H9 (cell line): ENCODE measurements around the gene SMIM13. TPM values are rescaled to one million over a fixed set of nuclear protein-coding genes. Genes with fewer than 3 reads are reported as not detected.

Source experiments
- DNase-seq: peaks from one replicate; pipeline ENCODE4 v3.0.0-alpha.2; 2017
- H2AFZ ChIP-seq: one replicate; pipeline ENCODE4 v1.6.1; 2013; ENCODE audit warnings: mild to moderate bottlenecking, low read length, control low read depth, moderate library complexity
- H2AK5ac ChIP-seq: 2 replicates; pipeline ENCODE4 v1.6.1; 2013; ENCODE audit warnings: low read length, control low read depth, mixed read lengths; ENCODE audit not compliant: insufficient read length
- H2BK120ac ChIP-seq: one replicate; pipeline ENCODE4 v1.6.1; 2013; ENCODE audit warnings: low read depth, mild to moderate bottlenecking, low read length, control low read depth, inconsistent platforms; ENCODE audit not compliant: poor library complexity, severe bottlenecking
- H2BK12ac ChIP-seq: 2 replicates; pipeline ENCODE4 v1.6.1; 2013; ENCODE audit warnings: low read length, control low read depth, mixed read lengths, low read depth; ENCODE audit not compliant: insufficient read length
- H2BK15ac ChIP-seq: 2 replicates; pipeline ENCODE4 v1.6.1; 2013; ENCODE audit warnings: low read depth, low read length, control low read depth
- H2BK20ac ChIP-seq: one replicate; pipeline ENCODE4 v1.6.1; 2013; ENCODE audit warnings: low read depth, mild to moderate bottlenecking, low read length, control low read depth, inconsistent platforms; ENCODE audit not compliant: poor library complexity, severe bottlenecking
- H2BK5ac ChIP-seq: 2 replicates; pipeline ENCODE4 v1.6.1; 2013; ENCODE audit warnings: low read length, control low read depth, mixed read lengths; ENCODE audit not compliant: insufficient read length
- H3K14ac ChIP-seq: 2 replicates; pipeline ENCODE4 v1.6.1; 2013; ENCODE audit warnings: low read length, control low read depth; ENCODE audit not compliant: insufficient read depth
- H3K18ac ChIP-seq: 2 replicates; pipeline ENCODE4 v1.6.1; 2013; ENCODE audit warnings: low read depth, mild to moderate bottlenecking, mixed read lengths, low read length, control low read depth; ENCODE audit not compliant: insufficient read length
- H3K23ac ChIP-seq: 2 replicates; pipeline ENCODE4 v1.6.1; 2013; ENCODE audit warnings: low read length, control low read depth, mixed read lengths, low read depth; ENCODE audit not compliant: insufficient read length
- H3K23me2 ChIP-seq: 2 replicates; pipeline ENCODE4 v1.6.1; 2013; ENCODE audit warnings: low read depth, mild to moderate bottlenecking, mixed read lengths, low read length, control low read depth; ENCODE audit not compliant: insufficient read length, poor library complexity, severe bottlenecking
- H3K27ac ChIP-seq: 2 replicates; pipeline ENCODE4 v1.5.1; 2013; ENCODE audit warnings: low read length, control low read depth, mixed read lengths, low read depth; ENCODE audit not compliant: insufficient read length
- H3K27me3 ChIP-seq: 2 replicates; pipeline ENCODE4 v1.6.1; 2013; ENCODE audit warnings: low read length, control low read depth, inconsistent platforms; ENCODE audit not compliant: insufficient read depth
- H3K4ac ChIP-seq: 2 replicates; pipeline ENCODE4 v1.6.1; 2013; ENCODE audit warnings: low read depth, mild to moderate bottlenecking, control low read depth, inconsistent platforms, low read length, moderate library complexity
- H3K4me1 ChIP-seq: 2 replicates; pipeline ENCODE4 v1.6.1; 2013; ENCODE audit warnings: low read length, control low read depth, inconsistent platforms; ENCODE audit not compliant: insufficient read depth
- H3K4me2 ChIP-seq: 2 replicates; pipeline ENCODE4 v1.6.1; 2013; ENCODE audit warnings: low read length, control low read depth, mixed read lengths; ENCODE audit not compliant: insufficient read length, insufficient read depth
- H3K56ac ChIP-seq: 2 replicates; pipeline ENCODE4 v1.6.1; 2013; ENCODE audit warnings: low read depth, mild to moderate bottlenecking, mixed read lengths, low read length, control low read depth; ENCODE audit not compliant: insufficient read length
- H3K79me1 ChIP-seq: 2 replicates; pipeline ENCODE4 v1.6.1; 2013; ENCODE audit warnings: low read depth, mild to moderate bottlenecking, moderate library complexity, low read length, control low read depth, inconsistent platforms; ENCODE audit not compliant: insufficient read depth, poor library complexity, severe bottlenecking
- H3K79me2 ChIP-seq: 2 replicates; pipeline ENCODE4 v1.6.1; 2013; ENCODE audit warnings: low read length, control low read depth, inconsistent platforms; ENCODE audit not compliant: insufficient read depth
- H3K9ac ChIP-seq: 2 replicates; pipeline ENCODE4 v1.6.1; 2013; ENCODE audit warnings: low read length, control low read depth, mixed read lengths; ENCODE audit not compliant: insufficient read length; ENCODE audit errors: extremely low read depth
- H3K9me3 ChIP-seq: one replicate; pipeline ENCODE4 v1.6.1; 2013; ENCODE audit warnings: low read depth, low read length, inconsistent platforms; ENCODE audit not compliant: control insufficient read depth
- H3T11ph ChIP-seq: one replicate; pipeline ENCODE4 v1.6.1; 2013; ENCODE audit warnings: mild to moderate bottlenecking, low read length, control low read depth, inconsistent platforms
- H4K20me1 ChIP-seq: one replicate; pipeline ENCODE4 v1.6.1; 2013; ENCODE audit not compliant: control insufficient read depth, insufficient read length, insufficient read depth
- H4K5ac ChIP-seq: 2 replicates; pipeline ENCODE4 v1.6.1; 2013; ENCODE audit warnings: low read depth, mild to moderate bottlenecking, mixed read lengths, low read length, control low read depth; ENCODE audit not compliant: insufficient read length
- H4K8ac ChIP-seq: replicated peaks from 2 replicates; pipeline ENCODE4 v1.6.1; 2013; ENCODE audit warnings: low read length, control low read depth, mixed read lengths, low read depth; ENCODE audit not compliant: insufficient read length
- H4K91ac ChIP-seq: 2 replicates; pipeline ENCODE4 v1.6.1; 2013; ENCODE audit warnings: low read depth, mild to moderate bottlenecking, moderate library complexity, mixed read lengths, low read length, control low read depth; ENCODE audit not compliant: insufficient read length
- H3K27ac Mint-ChIP-seq, 3 experiments: 2 replicates in 2 of 3; 3 replicates in 1 of 3; pipeline ENCODE4 v1.8.0; 2020 to 2021; ENCODE audit warnings: mixed read lengths in 3 of 3, mild to moderate bottlenecking in 1 of 3, moderate library complexity in 1 of 3
- H3K27me3 Mint-ChIP-seq: 2 replicates; pipeline ENCODE4 v1.8.0; 2021; ENCODE audit warnings: low read depth, mild to moderate bottlenecking, moderate library complexity, mixed read lengths
- H3K36me3 Mint-ChIP-seq, 3 experiments: 2 replicates in 2 of 3; 3 replicates in 1 of 3; pipeline ENCODE4 v1.8.0; 2020 to 2021; ENCODE audit warnings: low read depth in 3 of 3, mixed read lengths in 3 of 3; ENCODE audit not compliant: insufficient read depth in 1 of 3
- H3K4me1 Mint-ChIP-seq, 2 experiments: 2 replicates each; pipeline ENCODE4 v1.8.0; 2020; ENCODE audit warnings: mixed read lengths in 2 of 2
- H3K4me3 Mint-ChIP-seq, 2 experiments: 2 replicates in 1 of 2; 3 replicates in 1 of 2; pipeline ENCODE4 v1.8.0; 2020 to 2021; ENCODE audit warnings: mild to moderate bottlenecking in 2 of 2, mixed read lengths in 2 of 2, moderate library complexity in 1 of 2
- H3K9me3 Mint-ChIP-seq, 2 experiments: 2 replicates in 1 of 2; 3 replicates in 1 of 2; pipeline ENCODE4 v1.8.0; 2020; ENCODE audit warnings: mild to moderate bottlenecking in 2 of 2, mixed read lengths in 2 of 2, moderate library complexity in 1 of 2
- WGBS: extraction: QIAGEN DNeasy Blood & Tissue Kit; methylation state at CpG from one replicate; pipeline ENCODE4 v1.1.7; 2013; ENCODE audit warnings: missing lambda C conversion rate, low lambda C conversion rate, mixed read lengths; ENCODE audit not compliant: insufficient read length; ENCODE audit errors: extremely low coverage; 5-methylcytosine and 5-hydroxymethylcytosine counted together
- total RNA-seq: library from RNA; stranded (reverse); gene quantifications from 2 replicates; pipeline ENCODE4 v1.2.1, GENCODE V29; 2021
- TF ChIP-seq, protein P1 (sequence below): fragments of 200-600 bp; sonication (generic); conservative IDR thresholded peaks from 3 replicates; pipeline ENCODE4 v1.8.0; 2021; ENCODE audit warnings: antibody characterized with exemption, mild to moderate bottlenecking

SMIM13 gene
- total RNA-seq, 1 experiment from 2014 or later = 10.6 TPM

DNA sequence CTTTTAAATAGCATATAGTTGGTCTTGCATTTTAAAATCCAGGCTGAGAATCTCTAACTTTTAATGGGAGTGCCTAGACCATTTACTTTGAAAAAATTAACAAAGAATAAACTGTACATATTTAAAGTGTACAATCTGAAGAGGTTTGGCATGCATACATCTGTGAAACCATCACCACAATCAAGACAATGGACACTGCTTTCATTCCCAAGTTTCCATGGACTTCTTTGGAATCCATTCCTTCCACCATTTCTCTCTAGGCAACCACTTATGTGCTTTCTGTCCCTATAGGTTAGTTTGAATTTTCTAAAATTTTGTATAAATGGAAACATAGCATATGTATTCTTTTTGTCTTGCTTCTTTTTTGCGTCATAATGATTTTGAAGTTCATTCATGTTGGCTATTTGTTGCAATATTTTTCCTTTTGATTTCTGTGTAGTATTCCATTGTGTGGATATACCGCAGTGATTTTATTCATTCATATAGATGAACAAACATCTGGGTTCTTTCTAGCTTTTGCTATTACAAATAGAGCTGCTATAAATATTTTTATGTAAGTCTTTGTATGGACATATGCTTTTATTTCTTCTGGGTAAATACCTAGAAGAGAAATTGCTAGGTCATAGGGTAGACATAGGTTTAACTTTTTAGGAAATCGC is 88.0 kb downstream of the SMIM13 start:
- Mint-ChIP-seq H3K27me3 (no peaks in the 10 kb centered on the region), H3K4me3 (no peak overlapping the region), H3K4me1 (peaks cover 21 to 22% of the 10 kb centered on the region in 2 experiments), H3K9me3 (peaks cover 15 to 17% of the 10 kb centered on the region in 2 experiments; a peak in 4 of 5 replicates), H3K36me3 (peaks cover 19 to 26% (median 26%) of the 10 kb centered on the region in 3 experiments), H3K27ac (no peak overlapping the region)
- Histone ChIP-seq H4K91ac (no peak overlapping the region), H3K4me1 (no peaks in the 10 kb centered on the region; the same call in 1 of the 2 replicates), H2AFZ (no peak overlapping the region), H4K8ac (no peak overlapping the region), H2BK5ac (no peak overlapping the region), H4K20me1 (no peaks in the 10 kb centered on the region), H3K4me2 (no peak overlapping the region), H2BK20ac (no peak overlapping the region), H3T11ph (no peak overlapping the region), H3K23me2 (no peaks in the 10 kb centered on the region), H3K9me3 (peaks cover 3% of the 10 kb centered on the region), H3K14ac (no peak overlapping the region), H3K79me1 (no peaks in the 10 kb centered on the region), H3K18ac (no peak overlapping the region), H3K27me3 (no peaks in the 10 kb centered on the region), H3K56ac (no peak overlapping the region), H3K9ac (no peak overlapping the region), H3K79me2 (no peaks in the 10 kb centered on the region), H2BK15ac (no peak overlapping the region), H3K4ac (no peak overlapping the region), H3K23ac (no peak overlapping the region), H2BK120ac (no peak overlapping the region), H3K27ac (no peak overlapping the region), H4K5ac (no peak overlapping the region), H2BK12ac (no peak overlapping the region), H2AK5ac (no peak overlapping the region)
- TF ChIP-seq, protein P1, sequence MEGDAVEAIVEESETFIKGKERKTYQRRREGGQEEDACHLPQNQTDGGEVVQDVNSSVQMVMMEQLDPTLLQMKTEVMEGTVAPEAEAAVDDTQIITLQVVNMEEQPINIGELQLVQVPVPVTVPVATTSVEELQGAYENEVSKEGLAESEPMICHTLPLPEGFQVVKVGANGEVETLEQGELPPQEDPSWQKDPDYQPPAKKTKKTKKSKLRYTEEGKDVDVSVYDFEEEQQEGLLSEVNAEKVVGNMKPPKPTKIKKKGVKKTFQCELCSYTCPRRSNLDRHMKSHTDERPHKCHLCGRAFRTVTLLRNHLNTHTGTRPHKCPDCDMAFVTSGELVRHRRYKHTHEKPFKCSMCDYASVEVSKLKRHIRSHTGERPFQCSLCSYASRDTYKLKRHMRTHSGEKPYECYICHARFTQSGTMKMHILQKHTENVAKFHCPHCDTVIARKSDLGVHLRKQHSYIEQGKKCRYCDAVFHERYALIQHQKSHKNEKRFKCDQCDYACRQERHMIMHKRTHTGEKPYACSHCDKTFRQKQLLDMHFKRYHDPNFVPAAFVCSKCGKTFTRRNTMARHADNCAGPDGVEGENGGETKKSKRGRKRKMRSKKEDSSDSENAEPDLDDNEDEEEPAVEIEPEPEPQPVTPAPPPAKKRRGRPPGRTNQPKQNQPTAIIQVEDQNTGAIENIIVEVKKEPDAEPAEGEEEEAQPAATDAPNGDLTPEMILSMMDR = no peak
- no peak for DNase-seq
- WGBS = no CpG with 5 or more reads among the region's 3 CpGs
